IPS-NIHi11 (cell line): ENCODE data around the gene TRIM41.

Experiments
- DNase-seq: peaks from one replicate; pipeline ENCODE4 v3.0.0; 2012; ENCODE audit warnings: mixed read lengths, low spot score

Gene TRIM41

DNA sequence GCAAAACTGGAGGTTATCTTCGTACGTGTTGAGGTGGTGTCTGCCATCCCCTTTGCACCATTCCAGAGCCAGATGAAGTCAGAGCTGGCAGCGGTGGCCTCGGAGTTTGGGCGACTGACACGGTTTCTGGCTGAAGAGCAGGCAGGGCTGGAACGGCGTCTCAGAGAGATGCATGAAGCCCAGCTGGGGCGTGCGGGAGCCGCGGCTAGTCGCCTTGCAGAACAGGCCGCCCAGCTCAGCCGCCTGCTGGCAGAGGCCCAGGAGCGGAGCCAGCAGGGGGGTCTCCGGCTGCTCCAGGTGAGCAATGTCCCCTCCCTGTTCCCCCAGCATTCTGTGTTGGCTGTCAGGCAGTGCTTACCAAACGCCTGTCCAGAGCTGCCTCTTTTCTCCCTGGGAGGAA, 9.5 kb downstream of the TRIM41 start:
- no peak for DNase-seq

GRCh38 chr5:181233088-181233800, 10.2 kb downstream of the TRIM41 start:
- no peak for DNase-seq

- peak; percentile 34 for DNase-seq
These were observed 10.8 kb downstream of the TRIM41 start for GRCh38 chr5:181233801-181234454.

- no peak for DNase-seq
These were observed 11.6 kb downstream of the TRIM41 start for GRCh38 chr5:181234455-181235306.

DNA sequence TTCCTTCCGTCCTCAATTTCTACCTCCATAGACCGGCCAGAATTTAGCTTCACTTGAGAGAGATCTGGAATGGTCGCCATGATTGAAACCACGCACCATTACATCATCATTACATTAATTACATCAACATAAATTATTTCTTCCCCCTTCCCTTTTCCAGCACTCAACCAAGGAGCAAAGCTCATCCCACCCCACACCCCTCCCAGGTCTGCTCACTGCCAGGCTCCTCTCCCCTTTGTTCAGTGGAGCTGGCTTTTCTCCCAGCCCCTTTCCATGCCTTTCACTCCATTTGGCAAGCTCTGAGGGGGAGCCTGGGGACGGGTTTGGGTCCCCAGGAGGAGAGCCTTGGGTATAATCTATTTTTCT, 12.2 kb downstream of the TRIM41 start:
- no peak for DNase-seq

GRCh38 chr5:181235689-181236366, 12.7 kb downstream of the TRIM41 start:
- no peak for DNase-seq

DNA sequence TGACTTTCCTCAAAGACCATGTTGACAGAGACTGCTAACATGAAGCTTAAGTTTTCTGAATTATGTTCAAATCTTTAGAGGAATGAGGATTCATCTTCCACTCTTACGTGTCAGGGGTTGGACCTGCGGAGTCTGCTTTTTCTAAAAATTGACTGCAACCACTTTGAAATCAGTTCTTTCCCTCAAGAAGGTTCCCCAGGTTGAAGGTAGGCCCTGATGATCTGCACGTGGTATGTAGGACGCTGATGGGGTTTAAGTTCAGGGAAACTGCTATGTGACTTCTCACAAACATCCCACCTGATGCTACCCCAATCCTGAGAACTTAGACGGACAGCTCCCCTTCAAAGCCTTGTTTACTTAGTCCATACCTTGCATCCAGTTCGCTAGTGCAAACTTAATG, 13.4 kb downstream of the TRIM41 start:
- no peak for DNase-seq

- no peak for DNase-seq
These were observed 14.0 kb downstream of the TRIM41 start for GRCh38 chr5:181236954-181237641.

- no peak for DNase-seq
These were observed 14.8 kb downstream of the TRIM41 start for GRCh38 chr5:181237729-181238385.

- no peak for DNase-seq
These were observed 16.1 kb downstream of the TRIM41 start for GRCh38 chr5:181239062-181239663.

DNA sequence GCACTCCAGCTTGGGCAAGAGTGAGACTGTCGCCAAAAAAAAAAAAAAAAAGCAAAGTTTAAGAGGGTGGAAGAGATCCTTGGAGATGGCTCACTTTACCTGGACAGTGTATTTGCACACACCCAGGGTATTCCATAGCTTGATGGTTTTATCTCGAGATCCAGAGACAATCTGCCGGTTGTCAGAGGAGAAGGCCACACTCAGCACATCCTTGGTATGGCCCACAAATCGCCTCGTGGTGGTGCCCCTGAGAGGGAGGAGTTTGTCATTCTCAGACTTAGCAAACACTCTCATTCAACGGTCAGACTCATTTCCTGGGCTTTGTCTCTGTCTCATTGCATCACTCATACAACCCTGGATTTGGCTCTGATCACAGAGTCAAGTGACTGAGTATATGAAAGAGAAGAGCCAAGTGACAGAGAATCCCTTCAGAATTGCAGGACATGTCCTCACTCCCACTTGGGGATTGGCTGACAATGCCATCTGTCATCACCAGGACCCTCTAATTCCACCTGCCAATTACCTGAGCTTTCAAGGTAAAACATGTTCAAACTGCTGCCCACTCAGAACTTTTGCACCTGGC, 18.4 kb downstream of the TRIM41 start:
- no peak for DNase-seq

GRCh38 chr5:181242031-181242451, 19.0 kb downstream of the TRIM41 start:
- no peak for DNase-seq

GRCh38 chr5:181243018-181243563, 20.0 kb downstream of the TRIM41 start:
- DNase-seq = no peak

DNA sequence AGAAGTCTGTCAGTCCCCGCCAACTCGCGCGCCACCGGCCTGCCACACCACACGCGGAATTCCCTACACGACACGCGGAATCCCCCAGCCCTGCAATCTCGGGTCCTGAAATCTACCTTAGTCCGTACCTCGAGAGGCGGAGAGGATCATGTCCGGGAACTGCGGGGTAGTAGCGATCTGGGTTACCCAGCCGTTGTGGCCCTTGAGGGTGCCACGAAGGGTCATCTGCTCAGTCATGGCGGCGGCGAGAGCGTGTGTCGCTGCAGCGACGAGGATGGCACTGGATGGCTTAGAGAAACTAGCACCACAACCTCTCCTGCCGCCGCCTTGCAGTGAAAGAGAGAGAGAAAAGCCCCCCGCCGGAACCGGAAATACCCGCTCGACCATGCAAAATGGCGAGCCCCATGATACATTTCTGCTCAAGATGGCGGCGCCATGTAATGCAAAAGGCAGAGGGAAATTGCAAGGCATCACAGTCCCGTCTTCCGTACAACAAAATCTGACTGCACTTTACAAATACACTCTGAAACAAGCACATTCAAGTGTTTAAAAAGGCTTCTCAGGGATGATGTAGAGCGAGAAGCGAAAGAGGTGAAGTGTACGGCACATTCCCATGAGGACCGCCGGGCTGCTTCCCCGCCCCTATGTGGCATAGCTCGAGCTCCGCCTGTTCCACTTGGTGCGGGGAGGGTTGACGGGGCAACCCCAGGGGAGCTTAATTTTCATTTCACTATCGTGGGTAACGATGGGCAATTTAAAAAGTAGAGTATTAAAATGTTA, 20.7 kb downstream of the TRIM41 start, which contains the start of gene RACK1:
Gene RACK1 (minus strand): TSS at position 343 of the 780 bp plus-strand sequence. CDS start 106 bp downstream, at position 237.
- DNase-seq = peak; percentile 80

- no peak for DNase-seq
These were observed 22.6 kb downstream of the TRIM41 start for GRCh38 chr5:181245427-181246275.

DNA sequence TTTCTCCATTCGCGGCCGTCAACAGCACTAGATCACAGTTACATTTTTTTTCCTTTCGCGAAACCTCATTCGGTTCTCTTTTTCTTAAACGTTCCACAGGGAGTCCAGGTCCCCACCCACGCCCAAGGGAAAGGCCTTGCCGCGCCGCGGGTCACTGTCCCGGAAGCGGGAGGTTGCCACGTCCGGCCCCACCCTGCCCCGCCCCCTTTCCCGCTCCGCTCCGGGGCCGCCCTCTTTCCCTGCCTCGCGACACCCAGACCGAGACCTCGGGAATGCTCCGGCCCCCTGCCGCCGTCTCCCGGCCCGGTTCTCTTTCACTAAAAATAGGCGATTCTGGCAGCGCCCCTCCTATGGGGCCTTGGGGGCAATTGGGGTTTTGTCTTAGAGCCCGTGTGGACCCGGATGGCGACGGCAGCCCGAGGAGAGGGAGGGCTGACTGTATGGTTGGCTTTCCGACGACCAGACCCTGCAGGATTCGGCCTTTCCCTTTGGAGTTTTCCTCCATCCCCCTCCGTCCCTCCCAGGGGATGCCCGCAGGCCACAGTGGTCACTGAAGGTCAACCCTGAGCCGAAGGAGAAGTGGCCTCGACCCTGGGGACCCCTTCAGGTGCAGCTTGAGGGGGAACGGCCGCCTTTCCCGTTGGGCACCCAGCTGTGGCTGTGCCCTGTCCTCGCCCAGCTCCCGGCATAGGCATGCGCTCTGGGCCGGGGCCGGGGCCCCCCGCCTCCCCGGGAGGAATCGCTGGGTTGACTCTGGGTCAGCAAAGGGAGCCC, 23.4 kb downstream of the TRIM41 start:
- DNase-seq = peak; percentile 90

DNA sequence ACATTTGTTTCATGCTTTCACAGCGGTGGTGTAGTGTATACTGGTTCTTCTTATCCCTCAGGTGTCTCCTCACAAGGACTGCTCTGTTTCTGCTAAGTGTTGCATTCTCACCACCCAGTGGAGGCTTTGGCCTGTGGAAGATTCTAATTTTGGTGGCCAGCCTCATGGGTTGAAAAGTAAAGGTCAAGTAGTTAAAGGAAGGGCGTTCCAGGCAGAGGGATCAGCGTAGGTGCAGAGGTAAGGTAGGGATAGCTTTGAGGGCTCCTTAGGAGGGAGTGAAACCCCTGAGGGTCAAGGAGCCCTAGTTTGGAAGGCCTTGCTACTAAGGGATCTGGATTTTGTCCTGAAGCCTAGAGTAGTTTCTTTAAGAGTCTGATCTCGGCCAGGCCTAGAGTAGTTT, 25.2 kb downstream of the TRIM41 start:
- no peak for DNase-seq
